Measurements from ENCODE around the gene ABCA13.

Gene ABCA13, protein sequence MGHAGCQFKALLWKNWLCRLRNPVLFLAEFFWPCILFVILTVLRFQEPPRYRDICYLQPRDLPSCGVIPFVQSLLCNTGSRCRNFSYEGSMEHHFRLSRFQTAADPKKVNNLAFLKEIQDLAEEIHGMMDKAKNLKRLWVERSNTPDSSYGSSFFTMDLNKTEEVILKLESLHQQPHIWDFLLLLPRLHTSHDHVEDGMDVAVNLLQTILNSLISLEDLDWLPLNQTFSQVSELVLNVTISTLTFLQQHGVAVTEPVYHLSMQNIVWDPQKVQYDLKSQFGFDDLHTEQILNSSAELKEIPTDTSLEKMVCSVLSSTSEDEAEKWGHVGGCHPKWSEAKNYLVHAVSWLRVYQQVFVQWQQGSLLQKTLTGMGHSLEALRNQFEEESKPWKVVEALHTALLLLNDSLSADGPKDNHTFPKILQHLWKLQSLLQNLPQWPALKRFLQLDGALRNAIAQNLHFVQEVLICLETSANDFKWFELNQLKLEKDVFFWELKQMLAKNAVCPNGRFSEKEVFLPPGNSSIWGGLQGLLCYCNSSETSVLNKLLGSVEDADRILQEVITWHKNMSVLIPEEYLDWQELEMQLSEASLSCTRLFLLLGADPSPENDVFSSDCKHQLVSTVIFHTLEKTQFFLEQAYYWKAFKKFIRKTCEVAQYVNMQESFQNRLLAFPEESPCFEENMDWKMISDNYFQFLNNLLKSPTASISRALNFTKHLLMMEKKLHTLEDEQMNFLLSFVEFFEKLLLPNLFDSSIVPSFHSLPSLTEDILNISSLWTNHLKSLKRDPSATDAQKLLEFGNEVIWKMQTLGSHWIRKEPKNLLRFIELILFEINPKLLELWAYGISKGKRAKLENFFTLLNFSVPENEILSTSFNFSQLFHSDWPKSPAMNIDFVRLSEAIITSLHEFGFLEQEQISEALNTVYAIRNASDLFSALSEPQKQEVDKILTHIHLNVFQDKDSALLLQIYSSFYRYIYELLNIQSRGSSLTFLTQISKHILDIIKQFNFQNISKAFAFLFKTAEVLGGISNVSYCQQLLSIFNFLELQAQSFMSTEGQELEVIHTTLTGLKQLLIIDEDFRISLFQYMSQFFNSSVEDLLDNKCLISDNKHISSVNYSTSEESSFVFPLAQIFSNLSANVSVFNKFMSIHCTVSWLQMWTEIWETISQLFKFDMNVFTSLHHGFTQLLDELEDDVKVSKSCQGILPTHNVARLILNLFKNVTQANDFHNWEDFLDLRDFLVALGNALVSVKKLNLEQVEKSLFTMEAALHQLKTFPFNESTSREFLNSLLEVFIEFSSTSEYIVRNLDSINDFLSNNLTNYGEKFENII (N-terminal part only)

DNA sequence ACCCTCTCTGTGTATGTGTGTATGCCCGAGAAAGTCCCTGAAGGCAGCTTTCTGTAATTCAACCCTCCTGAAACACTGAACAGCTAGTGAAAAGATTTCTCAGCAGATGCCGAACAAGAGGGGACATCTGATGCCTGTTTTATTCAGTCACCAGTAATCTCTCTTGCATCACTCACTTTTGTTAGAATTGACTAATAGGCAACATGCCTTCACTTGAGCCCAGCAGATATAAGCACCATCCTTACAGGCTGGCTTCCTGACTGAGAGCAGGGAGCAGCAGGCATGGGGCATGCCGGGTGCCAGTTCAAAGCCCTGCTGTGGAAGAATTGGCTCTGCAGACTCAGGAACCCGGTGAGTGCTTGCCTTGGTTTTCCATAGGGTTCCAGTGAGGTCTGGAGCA is at the start of gene ABCA13:
TSS of gene ABCA13 (plus strand) at position 257 of the 400 bp plus-strand sequence. CDS start at position 283, 26 bp downstream.
- H3K36me3 ChIP-seq (ENCODE audit: insufficient read depth, low read length), result no peaks in the 10 kb centered on the region
- no peak within 1 kb of the TSS for H3K4me3 ChIP-seq (ENCODE audit: low read length, poor library complexity, severe bottlenecking)
- H3K4me1 ChIP-seq (ENCODE audit: insufficient read depth, low read length, poor library complexity, severe bottlenecking), result no peaks in the 10 kb centered on the region
- H3K9me2 ChIP-seq (replicated peaks; ENCODE audit: low read depth, low read length), result peaks cover 4% of the 10 kb centered on the region; the same call in 1 of the 2 replicates
- no peaks in the 10 kb centered on the region for H3K9me3 ChIP-seq (ENCODE audit: insufficient read depth, low read depth, low read length)
- no peak within 1 kb of the TSS for H3K4me2 ChIP-seq (ENCODE audit: low read depth, low read length, poor library complexity, severe bottlenecking)
- H4K20me1 ChIP-seq (ENCODE audit: insufficient read depth, low read length, poor library complexity, severe bottlenecking), result no peaks in the 10 kb centered on the region
- H2AFZ ChIP-seq (ENCODE audit: low read length), result no peak within 1 kb of the TSS
- no peaks in the 10 kb centered on the region for H3F3A ChIP-seq (ENCODE audit: low read depth)
- no peak within 1 kb of the TSS for H3K9ac ChIP-seq (ENCODE audit: low read depth, low read length, poor library complexity, severe bottlenecking)
- TF ChIP-seq, protein P1, sequence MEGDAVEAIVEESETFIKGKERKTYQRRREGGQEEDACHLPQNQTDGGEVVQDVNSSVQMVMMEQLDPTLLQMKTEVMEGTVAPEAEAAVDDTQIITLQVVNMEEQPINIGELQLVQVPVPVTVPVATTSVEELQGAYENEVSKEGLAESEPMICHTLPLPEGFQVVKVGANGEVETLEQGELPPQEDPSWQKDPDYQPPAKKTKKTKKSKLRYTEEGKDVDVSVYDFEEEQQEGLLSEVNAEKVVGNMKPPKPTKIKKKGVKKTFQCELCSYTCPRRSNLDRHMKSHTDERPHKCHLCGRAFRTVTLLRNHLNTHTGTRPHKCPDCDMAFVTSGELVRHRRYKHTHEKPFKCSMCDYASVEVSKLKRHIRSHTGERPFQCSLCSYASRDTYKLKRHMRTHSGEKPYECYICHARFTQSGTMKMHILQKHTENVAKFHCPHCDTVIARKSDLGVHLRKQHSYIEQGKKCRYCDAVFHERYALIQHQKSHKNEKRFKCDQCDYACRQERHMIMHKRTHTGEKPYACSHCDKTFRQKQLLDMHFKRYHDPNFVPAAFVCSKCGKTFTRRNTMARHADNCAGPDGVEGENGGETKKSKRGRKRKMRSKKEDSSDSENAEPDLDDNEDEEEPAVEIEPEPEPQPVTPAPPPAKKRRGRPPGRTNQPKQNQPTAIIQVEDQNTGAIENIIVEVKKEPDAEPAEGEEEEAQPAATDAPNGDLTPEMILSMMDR (conservative IDR thresholded peaks at IDR 0.05; ENCODE audit: low read length), result no peak
- TF ChIP-seq EZH2phosphoT487 (IDR thresholded peaks at IDR 0.05; ENCODE audit: borderline replicate concordance), result no peak
- no peaks in the 10 kb centered on the region for H3K79me2 ChIP-seq (ENCODE audit: insufficient read depth, low read length)
- no peaks in the 10 kb centered on the region for H3K27me3 ChIP-seq (ENCODE audit: insufficient read depth, low read length, poor library complexity, severe bottlenecking)

DNA sequence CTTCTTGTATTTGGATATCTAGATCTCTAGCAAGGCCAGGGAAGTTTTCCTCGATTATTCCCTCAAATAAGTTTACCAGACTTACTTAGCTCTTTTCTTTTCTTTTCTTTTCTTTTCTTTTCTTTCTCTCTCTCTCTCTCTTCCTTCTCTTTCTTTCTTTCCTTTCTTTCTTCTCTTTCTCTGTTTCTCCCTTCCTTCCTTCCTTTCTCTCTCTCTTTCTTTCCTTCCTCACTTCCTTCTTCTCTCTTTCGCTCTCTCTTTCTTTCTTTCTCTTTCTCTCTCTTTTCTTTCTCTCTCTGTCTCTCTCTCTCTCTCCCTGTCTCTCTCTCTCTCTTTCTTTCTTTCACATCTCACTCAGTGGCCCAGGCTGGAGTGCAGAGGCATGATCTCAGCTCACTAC is 45.2 kb upstream of the ABCA13 start:
- Histone ChIP-seq H2AFZ (ENCODE audit: low read length) (no peak overlapping the region), H3K36me3 (ENCODE audit: insufficient read depth, low read length) (no peaks in the 10 kb centered on the region), H3K4me1 (ENCODE audit: insufficient read depth, low read length, poor library complexity, severe bottlenecking) (no peaks in the 10 kb centered on the region), H3F3A (ENCODE audit: low read depth) (no peaks in the 10 kb centered on the region), H3K9me3 (ENCODE audit: insufficient read depth, low read depth, low read length) (no peaks in the 10 kb centered on the region), H3K4me2 (ENCODE audit: low read depth, low read length, poor library complexity, severe bottlenecking) (no peak overlapping the region), H3K4me3 (ENCODE audit: low read length, poor library complexity, severe bottlenecking) (no peak overlapping the region), H3K27me3 (ENCODE audit: insufficient read depth, low read length, poor library complexity, severe bottlenecking) (no peaks in the 10 kb centered on the region), H4K20me1 (ENCODE audit: insufficient read depth, low read length, poor library complexity, severe bottlenecking) (no peaks in the 10 kb centered on the region), H3K79me2 (ENCODE audit: insufficient read depth, low read length) (no peaks in the 10 kb centered on the region), H3K9ac (ENCODE audit: low read depth, low read length, poor library complexity, severe bottlenecking) (no peak overlapping the region), H3K9me2 (replicated peaks; ENCODE audit: low read depth, low read length) (no peaks in the 10 kb centered on the region)
- TF ChIP-seq, protein P1 (conservative IDR thresholded peaks at IDR 0.05; ENCODE audit: low read length), result no peak
- no peak for TF ChIP-seq EZH2phosphoT487 (IDR thresholded peaks at IDR 0.05; ENCODE audit: borderline replicate concordance)

DNA sequence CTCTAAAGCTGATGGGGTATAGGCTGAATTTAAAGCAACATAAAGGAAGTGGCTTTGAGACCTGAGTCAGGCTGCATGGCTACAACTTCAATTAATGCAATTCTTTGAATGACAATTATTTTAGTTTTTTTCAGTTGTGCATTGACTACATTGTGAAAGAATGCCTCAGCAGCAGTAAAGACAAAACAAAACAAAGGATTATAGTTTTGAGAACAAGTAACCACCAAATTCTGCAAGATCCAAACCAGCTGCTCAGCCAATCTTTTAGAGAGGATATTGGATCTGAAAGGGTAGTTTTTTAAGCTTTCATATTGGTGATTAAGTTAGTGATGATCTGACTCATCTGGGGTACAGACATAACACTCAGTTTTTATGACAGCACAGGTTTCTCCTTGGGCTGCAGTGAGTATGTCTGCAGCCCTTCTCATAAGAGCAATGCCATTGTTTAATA is 40.6 kb upstream of the ABCA13 start:
- TF ChIP-seq EZH2phosphoT487 (IDR thresholded peaks at IDR 0.05; ENCODE audit: borderline replicate concordance), result no peak
- TF ChIP-seq, protein P1 (conservative IDR thresholded peaks at IDR 0.05; ENCODE audit: low read length), result no peak

More for the DNA sequence above, 40.6 kb upstream of the ABCA13 start:
- Histone ChIP-seq H3K9me3 (ENCODE audit: insufficient read depth, low read depth, low read length) (no peaks in the 10 kb centered on the region), H3K4me1 (ENCODE audit: insufficient read depth, low read length, poor library complexity, severe bottlenecking) (no peaks in the 10 kb centered on the region), H4K20me1 (ENCODE audit: insufficient read depth, low read length, poor library complexity, severe bottlenecking) (no peaks in the 10 kb centered on the region), H2AFZ (ENCODE audit: low read length) (no peak overlapping the region), H3K36me3 (ENCODE audit: insufficient read depth, low read length) (no peaks in the 10 kb centered on the region), H3K4me2 (ENCODE audit: low read depth, low read length, poor library complexity, severe bottlenecking) (no peak overlapping the region), H3K9ac (ENCODE audit: low read depth, low read length, poor library complexity, severe bottlenecking) (no peak overlapping the region), H3K27me3 (ENCODE audit: insufficient read depth, low read length, poor library complexity, severe bottlenecking) (no peaks in the 10 kb centered on the region), H3K4me3 (ENCODE audit: low read length, poor library complexity, severe bottlenecking) (no peak overlapping the region), H3K9me2 (replicated peaks; ENCODE audit: low read depth, low read length) (no peaks in the 10 kb centered on the region), H3K79me2 (ENCODE audit: insufficient read depth, low read length) (no peaks in the 10 kb centered on the region), H3F3A (ENCODE audit: low read depth) (no peaks in the 10 kb centered on the region)

All from Loucy (cell line).